Superior temporal gyrus (tissue), 1 donor: Measurements from ENCODE around the gene PROX1.
"Not testable (repeated sequence)": the region's sequence is repeated elsewhere in the genome, so short reads cannot be mapped to it uniquely, and the experiment has no call there.

ENCODE experiments used
- DNase-seq: peaks from one replicate; pipeline ENCODE4 v3.0.0-alpha.2; 2016; ENCODE audit errors: extremely low spot score

Gene PROX1

GRCh38 chr1:214068979-214069378 lies 81.2 kb downstream of the PROX1 start:
- DNase-seq, result no peak

DNA sequence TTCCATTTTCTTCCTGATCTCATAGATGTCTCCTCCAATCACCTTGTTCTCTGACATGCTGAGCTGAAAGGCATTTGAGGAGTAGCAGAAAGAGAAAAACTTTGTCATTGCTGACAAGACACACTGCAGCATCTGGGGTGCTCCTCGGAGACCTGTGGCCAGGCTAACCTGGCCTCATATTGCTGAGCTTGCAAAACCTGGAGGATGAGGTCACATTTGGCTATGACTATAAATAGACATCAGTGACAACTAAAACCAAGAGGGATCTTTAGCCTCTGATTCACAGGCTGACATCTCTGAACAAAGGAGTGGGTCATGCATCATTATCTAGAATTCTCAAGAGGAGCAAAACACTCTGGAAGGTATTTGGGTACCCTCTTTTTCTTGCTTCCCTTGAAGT lies 83.7 kb downstream of the PROX1 start:
- DNase-seq, result no peak

DNA sequence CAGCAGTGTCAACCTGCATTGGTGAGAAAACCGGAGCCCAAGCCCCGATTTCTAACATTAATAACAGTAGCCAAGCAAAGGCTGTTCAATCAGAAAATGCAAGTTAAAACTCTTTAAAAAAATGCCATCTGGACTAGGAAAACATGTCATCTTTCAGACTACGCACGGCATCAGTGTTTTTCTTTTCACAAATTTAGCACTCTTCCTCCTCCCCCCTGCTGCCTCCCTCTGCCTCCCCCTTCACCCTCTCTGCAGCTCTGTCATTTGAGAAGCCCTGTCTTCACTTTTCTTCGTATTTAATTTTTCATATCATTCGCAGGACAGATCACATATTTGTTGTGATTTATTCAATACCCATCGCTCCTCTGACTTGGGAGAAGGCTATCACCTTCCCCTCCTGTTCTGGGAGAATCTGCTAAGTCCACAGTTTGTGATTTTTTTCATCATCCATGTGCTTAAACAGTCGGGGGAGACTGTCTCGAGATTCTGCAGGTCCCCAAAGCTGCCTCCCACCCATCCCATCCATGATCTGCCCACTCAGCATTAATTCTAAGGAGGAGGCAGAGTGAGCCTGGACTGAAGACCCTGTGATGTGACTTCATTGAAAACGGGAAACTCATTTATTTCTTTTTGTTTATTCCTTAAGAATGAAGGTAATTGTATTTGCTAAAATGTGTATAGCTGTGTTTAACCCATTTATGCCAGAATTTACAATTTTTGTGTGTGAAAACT lies 84.8 kb downstream of the PROX1 start:
- no peak for DNase-seq

DNA sequence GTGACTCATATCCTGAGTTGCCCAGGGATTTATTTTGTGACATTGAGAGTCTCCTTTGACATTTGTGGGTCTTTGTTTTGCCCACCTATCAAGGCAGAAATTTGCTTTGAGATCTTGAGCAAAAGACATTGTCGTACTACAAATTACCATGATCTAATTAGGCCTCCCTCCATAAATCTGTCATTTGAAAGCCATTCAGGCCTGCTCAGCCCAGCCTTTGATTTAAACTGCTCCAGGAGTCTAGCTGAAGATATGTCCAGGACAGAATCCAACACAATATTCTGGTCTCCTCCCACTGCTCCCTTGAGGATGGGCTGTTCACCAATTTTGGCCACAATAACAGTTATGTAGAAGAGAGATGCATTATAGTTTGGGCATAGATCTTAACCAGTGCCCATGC lies 86.7 kb downstream of the PROX1 start:
- DNase-seq, result no peak

GRCh38 chr1:214075305-214075998 lies 87.7 kb downstream of the PROX1 start:
- no peak for DNase-seq

DNA sequence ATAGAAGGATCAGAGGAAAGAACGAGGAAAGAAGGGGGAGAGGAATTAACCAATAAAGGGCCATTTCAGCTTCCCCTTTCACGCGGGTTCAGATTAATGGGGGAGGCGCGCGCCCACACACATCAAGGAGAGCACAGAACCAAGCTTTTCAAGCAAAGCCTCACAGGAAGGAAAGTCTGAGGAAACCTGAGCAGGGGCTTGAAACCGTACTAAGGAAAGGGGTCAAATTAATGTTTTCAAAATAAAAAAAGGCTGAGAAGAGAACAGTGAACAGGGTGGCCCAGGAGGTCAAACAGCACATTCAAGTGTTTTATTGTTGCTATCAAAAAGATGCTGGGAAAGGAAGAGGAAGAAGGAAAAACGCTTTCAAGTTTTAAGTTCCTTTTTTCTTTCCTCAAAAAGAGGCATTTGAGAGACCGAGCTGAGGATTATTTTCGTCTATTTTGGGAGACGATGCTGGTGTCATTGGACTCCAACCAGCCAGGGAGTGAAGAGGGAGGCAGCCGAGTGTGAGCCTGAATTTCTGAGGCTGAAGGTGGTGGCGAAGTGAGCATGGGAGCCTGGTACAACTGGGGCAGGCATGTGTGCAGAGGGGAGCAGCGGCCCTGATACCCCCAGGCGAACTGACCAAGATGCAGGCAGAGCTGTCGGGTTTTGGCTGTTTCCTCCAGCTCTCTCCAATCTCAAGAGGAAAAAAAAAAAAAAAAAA lies 88.4 kb downstream of the PROX1 start:
- DNase-seq, result no peak

DNA sequence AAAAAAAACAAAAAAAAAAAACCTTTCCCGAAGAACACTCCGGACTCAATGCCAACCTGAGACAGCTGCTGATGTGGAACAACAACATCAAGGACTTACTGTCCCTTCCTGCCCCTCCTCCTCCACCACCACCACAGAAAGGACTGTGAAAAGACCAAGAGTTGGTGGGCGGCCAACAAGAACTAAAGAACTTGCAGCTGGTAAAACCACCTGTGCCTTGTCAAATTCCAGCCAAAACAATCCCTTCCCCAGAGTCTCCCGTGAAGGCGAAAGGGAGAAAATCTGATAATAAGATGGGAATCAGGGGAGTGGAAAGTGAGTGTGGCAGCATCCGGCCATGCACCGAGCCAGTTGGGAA lies 88.9 kb downstream of the PROX1 start:
- DNase-seq, result no peak

DNA sequence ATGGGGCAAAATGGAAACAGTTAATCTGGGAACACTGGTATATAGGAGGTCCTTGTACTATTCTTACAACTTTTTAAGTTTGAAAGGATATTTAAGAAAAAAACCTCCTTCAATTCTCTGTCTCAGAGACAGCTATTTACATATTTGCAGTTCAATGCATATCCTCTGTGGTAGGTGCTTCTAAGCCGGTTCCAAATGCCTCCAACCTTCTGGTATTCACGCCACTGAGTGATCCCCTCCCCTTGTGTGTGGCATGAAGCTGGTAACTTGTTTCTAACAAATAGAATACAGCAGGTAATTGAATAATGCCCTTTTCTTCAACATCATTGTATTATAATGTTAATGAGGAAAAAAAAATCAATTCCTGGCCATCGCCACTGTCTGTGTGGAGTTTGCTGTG lies 91.2 kb downstream of the PROX1 start:
- no peak for DNase-seq

GRCh38 chr1:214085325-214085724 lies 97.6 kb downstream of the PROX1 start:
- no peak for DNase-seq

DNA sequence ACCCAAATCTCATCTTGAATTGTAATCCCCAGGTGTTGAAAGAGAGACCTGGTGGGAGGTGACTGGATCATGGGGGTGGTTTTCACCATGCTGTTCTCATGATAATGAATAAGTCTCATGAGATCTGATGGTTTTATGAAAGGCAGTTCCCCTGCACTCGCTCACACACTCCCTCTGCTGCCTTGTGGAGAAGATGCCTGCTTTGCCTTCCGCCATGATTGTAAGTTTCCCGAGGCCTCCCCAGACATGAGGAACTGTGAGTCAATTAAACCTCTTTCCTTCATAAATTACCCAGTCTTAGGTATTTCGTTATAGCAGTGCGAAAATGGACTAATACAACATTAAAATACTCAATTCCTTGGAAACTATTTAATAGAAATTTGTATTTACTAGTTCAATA lies 99.2 kb downstream of the PROX1 start:
- DNase-seq, result no peak

DNA sequence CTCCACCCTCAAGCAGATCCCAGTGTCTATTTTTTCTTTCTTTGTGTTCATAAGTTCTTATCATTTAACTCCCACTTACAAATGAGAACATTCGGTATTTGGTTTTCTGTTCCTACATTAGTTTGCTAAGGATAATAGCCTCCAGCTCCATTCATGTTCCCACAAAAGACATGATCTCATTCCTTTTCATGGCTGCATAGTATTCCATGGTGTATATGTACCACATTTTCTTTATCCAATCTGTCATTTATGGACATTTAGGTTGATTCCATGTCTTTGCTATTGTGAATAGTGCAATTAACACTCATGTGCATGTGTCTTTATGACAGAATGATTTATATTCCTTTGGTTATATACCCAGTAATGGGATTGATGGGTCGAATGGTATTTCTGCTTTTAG lies 101.2 kb downstream of the PROX1 start:
- DNase-seq, result not testable (repeated sequence)
